KBM-7 (cell line): ENCODE data around the gene DCTPP1.

Source experiments
- DNase-seq: peaks from one replicate; pipeline ENCODE4 v3.0.0-alpha.2; 2015
- in situ Hi-C: fragments of 300-500 bp; cut with MboI; formaldehyde crosslinking; loops from 2 replicates; pipeline ENCODE4 v1.14.3; 2020; ENCODE audit warnings: low sequenced_read_pairs, low pct_unique_long_range_greater_than_20kb, mixed read lengths

Gene DCTPP1

DNA sequence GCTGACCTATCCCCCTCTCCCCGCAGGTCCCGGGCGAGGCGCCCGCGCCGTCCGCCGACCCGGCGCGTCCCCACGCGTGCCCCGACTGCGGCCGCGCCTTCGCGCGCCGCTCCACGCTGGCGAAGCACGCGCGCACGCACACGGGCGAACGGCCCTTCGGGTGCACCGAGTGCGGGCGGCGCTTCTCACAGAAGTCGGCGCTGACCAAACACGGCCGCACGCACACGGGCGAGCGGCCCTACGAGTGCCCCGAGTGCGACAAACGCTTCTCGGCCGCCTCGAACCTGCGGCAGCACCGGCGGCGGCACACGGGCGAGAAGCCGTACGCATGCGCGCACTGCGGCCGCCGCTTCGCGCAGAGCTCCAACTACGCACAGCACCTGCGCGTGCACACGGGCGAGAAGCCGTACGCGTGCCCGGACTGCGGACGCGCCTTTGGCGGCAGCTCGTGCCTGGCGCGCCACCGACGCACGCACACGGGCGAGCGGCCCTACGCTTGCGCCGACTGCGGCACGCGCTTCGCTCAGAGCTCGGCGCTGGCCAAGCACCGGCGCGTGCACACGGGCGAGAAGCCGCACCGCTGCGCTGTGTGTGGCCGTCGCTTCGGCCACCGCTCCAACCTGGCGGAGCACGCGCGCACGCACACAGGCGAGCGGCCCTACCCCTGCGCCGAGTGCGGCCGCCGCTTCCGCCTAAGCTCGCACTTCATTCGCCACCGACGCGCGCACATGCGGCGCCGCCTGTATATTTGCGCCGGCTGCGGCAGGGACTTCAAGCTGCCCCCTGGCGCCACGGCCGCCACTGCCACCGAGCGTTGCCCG, 12.1 kb downstream of the DCTPP1 start:
- DNase-seq, result peak; percentile 92
- in situ Hi-C loops, result no loop called here

DNA sequence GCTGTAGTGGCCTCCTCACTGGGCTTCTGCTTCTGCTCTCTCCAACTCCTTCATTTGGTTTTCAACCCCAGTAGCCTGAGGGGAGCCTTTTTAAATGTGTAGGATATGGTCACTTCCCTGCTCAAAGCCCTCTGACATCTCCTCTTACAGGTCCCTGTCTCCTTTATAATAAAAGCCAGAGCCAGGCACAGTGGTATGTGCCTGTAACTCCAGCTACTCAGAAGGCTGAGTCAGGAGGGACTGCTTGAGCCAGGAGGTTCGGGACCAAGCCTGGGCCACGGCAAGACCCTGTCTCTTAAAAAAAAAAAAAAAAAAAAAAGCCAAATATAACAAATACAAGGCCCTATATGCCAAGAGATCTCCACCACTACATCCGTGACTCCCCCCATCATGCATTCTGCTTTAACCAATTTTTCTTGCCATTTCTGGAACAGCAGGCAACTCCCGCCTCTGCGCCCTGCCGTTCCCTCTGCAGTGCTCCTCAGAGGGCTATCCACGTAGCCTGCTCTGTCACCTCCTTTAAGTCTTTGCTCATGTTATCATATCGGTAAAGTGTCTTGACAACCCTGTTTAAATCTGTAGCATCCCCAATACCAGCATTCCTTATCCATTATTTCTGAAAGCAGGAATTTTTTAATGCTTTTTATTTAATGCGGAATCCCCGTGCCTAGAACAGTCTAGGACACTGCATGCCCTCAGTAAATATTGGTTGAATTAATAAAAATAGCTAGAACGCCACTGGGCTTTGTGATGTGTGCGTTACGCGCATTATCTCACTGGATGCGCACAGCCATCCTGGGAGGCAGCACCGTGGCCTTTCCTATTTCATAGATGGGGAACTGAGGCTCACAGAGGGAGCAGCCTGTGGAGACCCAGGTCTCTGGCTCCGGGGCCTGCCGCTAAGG, 13.0 kb downstream of the DCTPP1 start:
- no peak for DNase-seq
- in situ Hi-C loops, result no loop called here

DNA sequence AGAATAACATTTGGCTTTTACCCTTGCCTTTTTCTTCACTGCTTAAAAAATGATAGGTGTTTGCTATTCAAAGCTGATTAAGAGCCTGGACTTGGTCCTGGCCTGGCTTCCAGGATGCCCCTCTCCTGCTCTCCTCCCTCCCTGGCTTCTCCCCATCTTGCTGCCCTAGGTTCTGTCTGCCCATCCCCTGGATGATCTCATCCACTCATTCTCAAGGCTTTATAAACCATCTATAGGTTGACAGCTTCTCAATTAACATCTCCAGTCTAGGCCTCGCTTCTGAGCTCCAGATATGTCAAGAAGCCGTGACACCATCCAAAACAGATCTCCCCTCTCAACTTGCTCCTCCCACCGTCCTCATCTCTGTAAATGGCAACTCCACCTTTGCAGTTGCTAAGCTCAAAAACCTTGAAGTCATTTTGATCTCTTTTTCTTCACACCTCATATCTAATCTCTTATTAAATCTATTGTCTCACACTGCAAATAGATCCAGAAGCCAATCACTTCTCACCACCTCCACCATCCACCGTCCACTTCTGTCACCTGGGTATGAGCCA, 13.7 kb downstream of the DCTPP1 start:
- in situ Hi-C loops, result no loop called here
- DNase-seq, result no peak

DNA sequence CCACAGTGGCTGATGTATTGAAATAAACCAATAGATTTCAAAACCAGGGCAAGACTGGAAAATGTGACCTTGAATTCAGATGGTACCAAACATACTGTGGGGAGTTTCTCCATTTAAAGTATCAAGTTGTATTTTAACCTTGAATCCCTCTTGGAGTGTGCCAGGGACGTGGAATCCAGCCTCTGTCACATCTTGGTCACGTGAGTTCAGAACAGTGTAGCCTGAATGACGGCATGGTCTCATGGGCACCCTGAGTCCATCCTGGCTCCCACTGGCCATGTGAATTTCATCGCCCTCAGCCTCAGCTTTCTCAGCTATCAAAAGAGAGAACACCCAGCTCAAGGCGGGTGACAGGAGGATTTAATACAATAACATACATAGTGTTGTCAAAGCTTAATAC, 15.7 kb downstream of the DCTPP1 start:
- in situ Hi-C loops, result no loop called here
- no peak for DNase-seq

DNA sequence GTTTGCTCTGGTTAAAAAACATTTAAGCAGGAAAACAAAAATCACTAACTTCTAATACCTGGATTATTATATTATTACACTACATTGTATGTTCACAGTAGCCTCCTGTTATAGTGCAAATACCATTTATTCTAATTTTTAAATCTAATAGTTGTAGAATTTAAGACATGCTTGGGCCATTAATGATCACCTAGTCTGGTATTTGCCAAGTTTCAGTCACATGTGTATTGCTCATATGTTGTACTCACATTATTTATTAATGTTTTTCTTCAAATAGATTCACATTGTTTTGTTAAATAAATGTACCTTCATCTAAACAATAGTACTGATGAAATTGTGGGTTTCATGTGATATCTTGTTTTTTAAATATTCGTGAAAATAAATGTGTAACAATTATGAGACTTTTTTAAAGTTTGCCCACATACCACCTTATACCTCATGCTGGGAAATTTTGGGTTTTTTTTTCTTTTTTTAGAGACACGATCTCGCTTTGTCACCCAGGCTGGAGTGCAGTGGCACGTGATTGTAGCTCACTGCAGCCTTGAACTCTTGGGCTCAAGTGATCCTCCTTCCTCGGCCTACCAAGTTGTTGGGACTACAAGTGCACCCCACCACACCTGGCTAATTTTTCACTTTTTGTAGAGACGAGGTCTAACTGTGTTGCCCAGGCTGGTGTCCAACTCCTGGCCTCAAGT, 16.6 kb downstream of the DCTPP1 start:
- in situ Hi-C loops, result no loop called here
- DNase-seq, result no peak

DNA sequence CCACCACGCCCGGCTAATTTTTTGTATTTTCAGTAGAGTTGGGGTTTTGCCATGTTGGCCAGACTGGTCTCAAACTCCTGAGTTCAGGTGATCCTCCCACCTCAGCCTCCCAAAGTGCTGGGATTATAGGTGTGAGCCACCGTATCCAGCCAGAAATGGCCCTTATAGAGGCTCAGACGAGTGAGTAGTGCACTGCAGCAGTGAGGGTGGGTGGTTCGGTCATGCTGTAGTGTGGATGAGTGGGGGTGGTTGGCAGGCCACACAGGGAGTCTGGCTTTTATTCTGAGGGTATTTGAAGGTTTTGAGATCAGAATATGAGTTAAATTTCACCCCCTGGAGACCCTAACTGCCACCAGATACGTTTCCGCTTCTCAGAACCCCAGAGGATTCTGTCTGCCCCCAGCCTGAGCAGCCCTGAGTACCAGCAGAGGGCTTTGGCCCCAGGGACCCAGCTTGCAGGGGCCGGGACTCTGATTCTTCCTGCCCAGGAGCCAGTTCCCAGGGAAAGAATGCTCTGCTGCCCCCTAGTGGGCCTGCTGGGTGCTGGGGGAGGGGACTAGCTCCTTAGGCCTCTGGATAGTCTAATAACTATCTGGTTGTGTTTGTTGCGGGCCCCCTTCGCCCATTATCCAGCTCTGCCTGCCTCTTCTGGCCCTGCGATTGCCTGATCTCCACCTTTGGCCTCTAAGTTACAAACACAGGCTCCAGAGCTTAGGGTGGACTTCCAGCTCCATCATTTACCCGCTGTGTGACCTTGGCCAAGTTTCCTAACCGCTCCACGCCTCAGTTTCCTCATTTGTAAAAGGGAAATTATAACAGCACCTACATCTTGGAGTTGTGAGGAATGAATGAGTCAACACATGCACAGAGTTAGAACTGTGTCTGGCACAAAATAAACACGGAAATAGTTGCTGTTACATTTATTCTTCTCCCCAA, 20.4 kb downstream of the DCTPP1 start:
- in situ Hi-C loops, result loop anchor here (10.0 kb wide), 1 partner anchor 55 kb away; the partner anchor contains the start of gene CD2BP2
- peak; percentile 93 for DNase-seq

DNA sequence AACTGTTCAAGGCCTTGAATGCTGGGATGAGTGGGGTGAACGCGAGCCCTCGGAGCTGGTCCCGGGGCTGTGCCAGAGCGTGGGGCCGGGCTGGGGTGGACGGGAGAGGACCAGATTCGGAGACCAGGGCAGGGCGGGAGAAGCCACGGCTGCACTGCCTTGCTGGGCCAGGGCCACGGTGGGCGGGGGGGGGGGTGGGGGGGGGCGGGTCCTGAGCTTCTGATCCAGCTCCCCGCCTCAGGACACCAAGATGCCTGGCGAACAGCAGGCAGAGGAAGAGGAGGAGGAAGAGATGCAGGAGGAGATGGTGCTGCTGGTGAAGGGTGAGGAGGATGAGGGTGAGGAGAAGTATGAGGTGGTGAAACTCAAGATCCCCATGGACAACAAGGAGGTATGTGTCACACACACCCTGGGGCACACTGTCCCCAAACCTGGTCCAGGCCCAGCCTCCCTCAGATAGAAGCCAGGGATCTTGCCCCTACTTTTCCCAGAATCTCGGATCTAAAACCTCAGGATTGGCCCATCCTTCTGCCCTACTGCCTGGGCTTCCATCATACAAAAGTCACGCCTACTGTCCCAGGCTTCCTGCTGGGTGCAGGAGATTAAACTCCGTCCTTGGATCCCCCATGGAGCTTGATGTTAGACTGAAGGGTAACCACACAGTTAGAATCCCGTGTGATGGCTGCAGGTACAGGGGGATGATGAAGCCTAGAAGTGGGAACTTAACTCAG, 21.9 kb downstream of the DCTPP1 start:
- DNase-seq, result no peak
- in situ Hi-C loops, result loop anchor here (10.0 kb wide), 1 partner anchor 53 kb away; the partner anchor contains the start of gene CD2BP2

DNA sequence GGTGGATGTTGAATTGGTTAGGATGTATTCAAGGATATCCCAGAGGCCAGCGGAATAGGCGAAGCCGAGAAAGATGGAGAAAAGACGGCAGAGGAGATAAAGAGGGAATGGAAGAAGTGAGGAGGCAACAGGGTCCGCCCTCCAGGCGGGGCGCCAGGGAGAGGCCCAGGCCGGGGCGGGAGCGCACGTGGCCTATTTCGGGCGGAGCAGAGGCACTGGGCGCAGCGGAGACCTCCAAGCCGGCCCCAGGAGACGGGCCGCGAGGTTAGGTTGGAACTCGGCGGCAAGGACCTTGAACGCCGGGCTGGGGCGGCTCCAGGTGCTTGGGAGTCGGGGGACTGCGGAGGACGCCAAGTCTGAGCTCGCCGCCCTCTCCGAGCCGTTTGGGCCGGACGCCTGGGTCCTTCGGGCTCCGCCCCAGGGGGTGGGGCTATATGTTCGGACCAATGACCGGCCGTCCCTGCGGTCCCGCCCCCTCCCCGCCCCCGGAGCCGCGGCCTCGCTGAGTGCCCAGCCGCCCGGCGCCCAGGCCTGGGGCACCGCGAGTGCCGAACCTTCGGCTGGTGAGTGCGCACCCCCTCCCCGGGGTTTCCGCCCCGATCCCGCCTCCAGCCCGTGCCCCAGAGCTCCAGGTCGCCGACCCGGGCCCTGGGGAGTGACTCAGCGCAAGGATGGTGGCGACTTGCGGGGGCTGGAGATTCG, 22.6 kb downstream of the DCTPP1 start, which contains the start of gene ZNF771:
ZNF771 (plus strand) TSS at position 505 of the 702 bp plus-strand sequence. CDS start 448 bp downstream, outside the sequence.
- DNase-seq, result peak; percentile 92
- in situ Hi-C loops, result loop anchor here (10.0 kb wide), 1 partner anchor 52 kb away; the partner anchor contains the start of gene CD2BP2

DNA sequence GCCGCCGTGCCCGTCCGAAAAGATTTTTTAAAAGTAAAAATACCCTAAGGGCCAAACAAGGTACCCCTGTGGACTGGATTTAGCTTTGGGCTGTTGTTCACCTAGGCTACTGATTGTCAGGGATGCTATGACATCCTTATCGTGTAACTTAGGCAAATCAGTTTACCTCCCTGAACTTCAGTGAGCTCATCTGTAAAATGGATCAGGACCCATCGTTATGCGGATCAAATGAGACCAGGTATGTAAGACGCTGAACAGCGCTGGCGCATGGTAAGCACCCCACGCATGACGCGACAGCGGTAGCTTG, 23.1 kb downstream of the DCTPP1 start:
- in situ Hi-C loops, result loop anchor here (10.0 kb wide), 1 partner anchor 52 kb away; the partner anchor contains the start of gene CD2BP2

DNA sequence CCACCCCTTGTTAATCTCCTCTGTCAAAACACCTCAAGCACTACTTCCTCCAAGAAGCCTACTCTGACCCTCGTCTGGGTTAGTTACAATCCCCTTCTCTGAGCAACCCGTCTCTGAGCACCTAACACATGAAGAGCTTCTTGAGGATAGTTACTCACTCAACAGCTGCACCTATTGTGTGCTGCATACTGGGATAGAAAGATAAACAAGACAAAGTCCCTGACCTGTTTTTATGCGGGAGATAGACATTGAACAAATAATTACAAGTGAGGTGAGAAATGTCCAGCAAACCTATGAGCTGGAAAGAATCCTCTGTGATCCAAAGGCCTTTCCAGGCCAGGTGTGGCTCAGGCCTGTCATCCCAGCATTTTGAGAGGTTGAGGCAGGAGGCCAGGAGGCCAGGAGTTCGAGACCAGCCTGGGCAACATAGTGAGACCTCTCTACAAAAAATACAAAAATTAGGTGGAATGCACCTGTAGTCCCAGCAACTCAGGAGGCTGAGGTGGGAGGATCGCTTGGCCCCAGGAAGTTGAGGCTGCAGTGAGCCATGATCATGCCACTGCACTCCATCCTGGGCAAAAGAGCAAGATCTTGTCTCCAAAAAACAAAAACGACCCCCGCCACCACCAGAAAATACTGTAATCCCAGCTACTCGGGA, 27.9 kb downstream of the DCTPP1 start:
- in situ Hi-C loops, result loop anchor here (10.0 kb wide), 1 partner anchor 47 kb away; the partner anchor contains the start of gene CD2BP2
- DNase-seq, result no peak

More for the DNA sequence above, 23.1 kb downstream of the DCTPP1 start:
- DNase-seq, result no peak

DNA sequence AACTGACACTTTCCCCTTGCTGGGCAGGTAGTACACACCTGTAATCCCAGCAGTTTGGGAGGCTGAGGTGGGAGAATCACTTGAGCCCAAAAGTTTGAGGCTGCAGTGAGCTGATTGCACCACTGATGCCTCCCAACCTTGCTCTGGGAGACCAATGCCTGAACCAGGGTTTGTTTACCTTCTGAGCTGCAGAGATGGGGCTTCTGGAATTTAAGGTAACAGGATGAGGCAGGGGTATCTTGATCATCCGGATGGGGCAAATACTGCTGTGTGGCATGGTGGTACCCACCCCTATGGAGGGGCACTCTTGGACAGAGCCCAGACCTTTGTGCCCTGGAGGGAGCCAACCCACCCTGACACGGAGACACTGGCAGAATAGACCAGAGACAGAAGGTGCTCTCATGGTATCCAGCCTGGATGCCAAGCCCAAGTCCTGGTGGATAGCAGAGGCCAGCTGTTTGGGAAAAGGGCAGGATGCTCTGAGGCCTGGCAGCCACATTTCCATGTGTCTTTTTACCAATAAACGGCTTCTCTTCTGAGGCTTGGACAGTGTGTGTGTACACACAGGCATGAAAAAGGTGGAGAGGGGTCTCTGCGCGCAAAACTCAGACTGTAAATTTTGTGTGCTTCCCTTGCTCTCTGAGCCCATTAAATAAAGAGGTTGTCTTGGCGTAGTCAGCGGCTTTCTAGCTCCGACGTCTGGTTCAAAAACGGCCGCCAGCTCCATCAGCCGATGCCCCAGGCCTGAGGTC, 30.2 kb downstream of the DCTPP1 start:
- in situ Hi-C loops, result loop anchor here (10.0 kb wide), 1 partner anchor 45 kb away; the partner anchor contains the start of gene CD2BP2
- DNase-seq, result no peak

DNA sequence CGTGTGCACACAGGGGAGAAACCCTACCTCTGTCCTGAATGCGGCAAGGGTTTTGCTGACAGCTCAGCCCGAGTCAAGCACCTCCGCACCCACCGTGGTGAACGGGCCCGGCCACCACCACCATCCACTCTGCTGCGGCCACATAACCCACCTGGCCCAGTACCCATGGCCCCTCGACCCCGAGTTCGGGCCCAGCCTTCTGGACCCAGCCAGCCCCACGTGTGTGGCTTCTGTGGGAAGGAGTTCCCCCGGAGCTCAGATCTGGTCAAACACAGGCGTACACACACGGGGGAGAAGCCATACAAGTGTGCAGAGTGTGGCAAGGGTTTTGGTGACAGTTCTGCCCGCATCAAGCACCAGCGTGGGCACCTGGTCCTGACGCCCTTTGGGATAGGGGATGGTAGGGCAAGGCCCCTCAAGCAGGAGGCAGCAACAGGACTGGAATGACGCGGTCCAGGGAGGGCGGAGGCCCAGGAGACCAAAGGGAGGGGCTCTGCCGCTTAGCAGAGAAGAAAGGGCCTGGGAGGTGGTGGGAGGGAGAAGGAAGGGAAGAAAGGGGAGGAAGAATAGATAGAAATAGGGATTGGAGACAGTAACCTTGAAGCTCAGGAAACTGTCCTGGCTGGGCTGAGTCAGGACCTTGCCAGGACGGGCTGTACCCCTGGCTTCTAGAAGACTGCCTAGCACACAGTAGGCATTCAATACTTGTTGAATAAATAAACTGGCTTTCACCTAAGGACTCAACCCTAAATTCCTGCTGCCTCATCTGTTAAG, 31.0 kb downstream of the DCTPP1 start:
- in situ Hi-C loops, result no loop called here
- DNase-seq, result no peak

DNA sequence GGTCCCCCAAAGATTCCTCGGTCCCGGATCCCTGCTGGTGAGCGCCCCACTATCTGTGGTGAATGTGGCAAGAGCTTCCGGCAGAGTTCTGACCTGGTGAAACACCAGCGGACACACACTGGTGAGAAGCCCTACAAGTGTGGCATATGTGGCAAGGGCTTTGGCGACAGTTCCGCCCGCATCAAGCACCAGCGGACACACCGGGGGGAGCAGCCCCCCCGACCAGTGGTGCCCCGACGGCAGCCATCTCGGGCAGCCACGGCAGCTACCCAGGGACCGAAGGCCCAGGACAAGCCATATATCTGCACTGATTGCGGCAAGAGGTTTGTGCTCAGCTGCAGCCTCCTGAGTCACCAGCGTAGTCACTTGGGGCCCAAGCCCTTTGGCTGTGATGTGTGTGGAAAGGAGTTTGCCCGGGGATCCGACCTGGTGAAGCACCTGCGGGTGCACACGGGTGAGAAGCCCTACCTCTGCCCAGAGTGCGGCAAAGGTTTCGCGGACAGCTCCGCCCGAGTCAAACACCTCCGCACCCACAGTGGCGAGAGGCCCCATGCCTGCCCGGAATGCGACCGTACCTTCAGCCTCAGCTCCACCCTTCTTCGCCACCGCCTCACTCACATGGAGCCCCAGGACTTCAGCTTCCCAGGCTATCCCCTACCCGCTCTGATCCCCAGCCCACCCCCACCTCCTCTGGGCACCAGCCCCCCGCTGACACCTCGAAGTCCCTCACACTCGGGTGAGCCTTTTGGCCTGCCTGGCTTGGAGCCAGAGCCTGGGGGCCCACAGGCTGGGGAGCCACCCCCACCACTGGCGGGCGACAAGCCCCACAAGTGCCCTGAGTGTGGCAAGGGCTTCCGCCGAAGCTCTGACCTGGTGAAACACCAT, 31.8 kb downstream of the DCTPP1 start:
- in situ Hi-C loops, result no loop called here
- DNase-seq, result no peak

DNA sequence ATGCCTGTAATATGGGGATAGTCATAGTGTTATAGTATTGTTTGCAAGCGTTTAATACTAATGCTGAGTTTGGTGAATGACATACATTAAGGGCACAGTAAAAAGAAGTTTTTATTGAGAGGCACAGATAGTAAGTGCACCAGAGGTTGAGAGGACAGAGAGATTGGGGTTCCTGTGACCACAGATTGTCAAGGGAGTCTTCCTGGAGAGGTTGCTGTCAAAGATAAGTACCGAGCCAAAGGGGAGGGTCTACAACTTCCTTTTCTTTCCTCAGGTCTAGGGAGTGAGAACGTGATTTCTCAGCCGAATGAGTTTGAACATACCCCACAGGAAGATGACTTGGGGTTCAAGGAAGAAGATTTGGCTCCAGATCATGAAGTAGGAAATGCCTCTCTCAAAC, 32.8 kb downstream of the DCTPP1 start:
- DNase-seq, result peak; percentile 45
- in situ Hi-C loops, result no loop called here
